Activated naive CD8-positive, alpha-beta T cell treated with anti-CD3 and anti-CD28 coated beads, Interleukin-2, amount 50 U/mL, for 24 hours (primary cell): ENCODE measurements around the gene SLC2A8.
A peak's percentile ranks its signal among the peaks of the same experiment; 100 is the strongest.

Experiments used
- ATAC-seq: fragments of 150-1000 bp; cut with Tn5 transposase; one replicate; pipeline ENCODE4 v1.10.0; 2021
- DNase-seq: peaks from one replicate; pipeline ENCODE4 v3.0.0; 2021
- H3K27ac Mint-ChIP-seq: one replicate; pipeline ENCODE4 v1.8.0; 2021; ENCODE audit warnings: mild to moderate bottlenecking, mixed read lengths
- H3K27me3 Mint-ChIP-seq: one replicate; pipeline ENCODE4 v1.8.0; 2021; ENCODE audit warnings: mixed read lengths
- H3K36me3 Mint-ChIP-seq: one replicate; pipeline ENCODE4 v1.8.0; 2021; ENCODE audit warnings: low read depth, mixed read lengths
- H3K4me1 Mint-ChIP-seq: one replicate; pipeline ENCODE4 v1.8.0; 2021; ENCODE audit warnings: mixed read lengths
- H3K4me3 Mint-ChIP-seq: one replicate; pipeline ENCODE4 v1.8.0; 2021; ENCODE audit warnings: mild to moderate bottlenecking, moderate library complexity, mixed read lengths
- H3K9me3 Mint-ChIP-seq: one replicate; pipeline ENCODE4 v1.8.0; 2021; ENCODE audit warnings: mixed read lengths

Gene SLC2A8

GRCh38 chr9:127389381-127390247 lies 7.4 kb upstream of the SLC2A8 start:
- Mint-ChIP-seq H3K36me3 (peaks cover 3% of the 10 kb centered on the region), H3K9me3 (no peaks in the 10 kb centered on the region), H3K4me3 (no peak overlapping the region), H3K27ac (no peak overlapping the region), H3K27me3 (peaks cover 77% of the 10 kb centered on the region), H3K4me1 (peaks cover 35% of the 10 kb centered on the region)
- ATAC-seq (no peak), DNase-seq (no peak)

GRCh38 chr9:127390248-127390545 lies 6.8 kb upstream of the SLC2A8 start:
- H3K9me3 Mint-ChIP-seq: no peaks in the 10 kb centered on the region
- no peak overlapping the region for H3K27ac Mint-ChIP-seq

GRCh38 chr9:127390563-127390962 lies 6.4 kb upstream of the SLC2A8 start:
- H3K9me3 Mint-ChIP-seq: no peaks in the 10 kb centered on the region
- H3K27ac Mint-ChIP-seq: no peak overlapping the region
- peaks cover 3% of the 10 kb centered on the region for H3K36me3 Mint-ChIP-seq
- H3K4me3 Mint-ChIP-seq: no peak overlapping the region
- ATAC-seq (no peak), DNase-seq (no peak)
- H3K4me1 Mint-ChIP-seq: peaks cover 35% of the 10 kb centered on the region
- H3K27me3 Mint-ChIP-seq: peaks cover 77% of the 10 kb centered on the region

More at GRCh38 chr9:127390248-127390545, 6.8 kb upstream of the SLC2A8 start:
- H3K4me1 Mint-ChIP-seq: peaks cover 35% of the 10 kb centered on the region
- H3K27me3 Mint-ChIP-seq: peaks cover 77% of the 10 kb centered on the region
- no peak overlapping the region for H3K4me3 Mint-ChIP-seq
- DNase-seq (no peak), ATAC-seq (no peak)
- H3K36me3 Mint-ChIP-seq: peaks cover 3% of the 10 kb centered on the region

GRCh38 chr9:127392166-127392565 lies 4.8 kb upstream of the SLC2A8 start:
- Mint-ChIP-seq H3K27ac (no peak overlapping the region), H3K4me3 (no peak overlapping the region), H3K4me1 (peaks cover 37% of the 10 kb centered on the region), H3K27me3 (peaks cover 73% of the 10 kb centered on the region), H3K36me3 (peaks cover 3% of the 10 kb centered on the region), H3K9me3 (no peaks in the 10 kb centered on the region)
- DNase-seq (no peak), ATAC-seq (no peak)

GRCh38 chr9:127392976-127393375 lies 4.0 kb upstream of the SLC2A8 start:
- H3K4me3 Mint-ChIP-seq: no peak overlapping the region
- H3K27me3 Mint-ChIP-seq: peaks cover 74% of the 10 kb centered on the region
- ATAC-seq: no peak

DNA sequence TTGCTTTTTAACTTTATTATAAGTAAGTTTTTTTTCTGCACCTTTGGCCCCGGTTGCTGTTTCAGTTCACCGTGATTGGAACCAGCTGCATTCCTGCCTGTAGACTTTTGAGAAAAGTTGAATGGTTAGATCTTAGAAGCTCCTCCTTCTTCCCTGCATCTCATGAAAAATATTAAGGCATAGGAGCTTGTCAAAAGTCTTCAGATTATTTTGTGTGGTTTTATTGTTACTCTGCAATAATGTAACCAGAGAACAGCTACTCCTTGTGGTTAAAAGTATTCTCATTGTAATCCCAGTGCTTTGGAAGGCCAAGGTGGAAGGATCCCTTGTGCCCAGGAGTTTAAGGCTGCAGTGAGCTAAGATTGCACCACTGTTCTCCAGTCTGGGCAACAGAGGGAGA lies 3.3 kb upstream of the SLC2A8 start:
- peaks cover 81% of the 10 kb centered on the region for H3K27me3 Mint-ChIP-seq
- no peak for ATAC-seq
- H3K27ac Mint-ChIP-seq: no peak overlapping the region
- no peaks in the 10 kb centered on the region for H3K9me3 Mint-ChIP-seq
- peaks cover 32% of the 10 kb centered on the region for H3K4me1 Mint-ChIP-seq
- H3K36me3 Mint-ChIP-seq: no peaks in the 10 kb centered on the region
- H3K4me3 Mint-ChIP-seq: no peak overlapping the region
- no peak for DNase-seq

More at GRCh38 chr9:127392976-127393375, 4.0 kb upstream of the SLC2A8 start:
- DNase-seq: no peak
- Mint-ChIP-seq H3K36me3 (peaks cover 3% of the 10 kb centered on the region), H3K9me3 (no peaks in the 10 kb centered on the region), H3K27ac (no peak overlapping the region), H3K4me1 (peaks cover 35% of the 10 kb centered on the region)

- no peak for ATAC-seq
- no peak for DNase-seq
- Mint-ChIP-seq H3K4me1 (peaks cover 12% of the 10 kb centered on the region), H3K4me3 (peak overlapping the region; percentile 54), H3K27ac (no peak overlapping the region), H3K9me3 (no peaks in the 10 kb centered on the region), H3K36me3 (no peaks in the 10 kb centered on the region), H3K27me3 (peaks cover 75% of the 10 kb centered on the region)
Observed at GRCh38 chr9:127395497-127396252, 1.3 kb upstream of the SLC2A8 start.

GRCh38 chr9:127396253-127396807 lies 639 bp upstream of the SLC2A8 start:
- H3K9me3 Mint-ChIP-seq: no peaks in the 10 kb centered on the region
- H3K4me3 Mint-ChIP-seq: peak overlapping the region; percentile 54
- DNase-seq (no peak), ATAC-seq (no peak)
- no peaks in the 10 kb centered on the region for H3K36me3 Mint-ChIP-seq
- peaks cover 75% of the 10 kb centered on the region for H3K27me3 Mint-ChIP-seq
- no peak overlapping the region for H3K27ac Mint-ChIP-seq
- peaks cover 9% of the 10 kb centered on the region for H3K4me1 Mint-ChIP-seq

DNA sequence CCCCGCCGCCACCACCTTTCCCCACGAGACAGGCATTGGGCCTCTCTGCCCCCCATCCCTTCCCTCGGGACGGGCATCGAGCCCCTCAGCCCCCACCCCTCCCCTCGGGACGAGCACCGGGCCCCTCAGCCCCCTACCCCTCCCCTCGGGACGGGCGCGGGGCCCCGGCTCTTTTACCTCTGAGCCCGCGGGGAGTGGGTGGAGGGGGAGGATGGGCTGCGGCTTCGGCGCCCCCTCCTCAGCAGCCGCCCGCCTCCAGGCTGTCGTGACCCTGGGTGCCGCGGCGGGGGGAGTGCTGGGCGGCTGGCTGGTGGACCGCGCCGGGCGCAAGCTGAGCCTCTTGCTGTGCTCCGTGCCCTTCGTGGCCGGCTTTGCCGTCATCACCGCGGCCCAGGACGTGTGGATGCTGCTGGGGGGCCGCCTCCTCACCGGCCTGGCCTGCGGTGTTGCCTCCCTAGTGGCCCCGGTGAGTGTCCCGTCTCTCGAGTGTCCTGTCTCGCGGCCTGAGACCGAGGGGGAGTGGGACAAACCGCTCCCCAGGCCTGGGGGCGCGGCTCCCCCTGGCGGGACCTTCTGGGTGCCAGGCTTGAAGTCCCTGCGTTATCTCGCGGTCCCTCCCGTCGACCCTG lies 791 bp downstream of the SLC2A8 start:
- ATAC-seq: no peak
- DNase-seq: peak; percentile 46
- no peak overlapping the region for H3K27ac Mint-ChIP-seq
- H3K36me3 Mint-ChIP-seq: no peaks in the 10 kb centered on the region
- peaks cover 68% of the 10 kb centered on the region for H3K27me3 Mint-ChIP-seq
- no peaks in the 10 kb centered on the region for H3K9me3 Mint-ChIP-seq
- peak overlapping the region; percentile 70 for H3K4me3 Mint-ChIP-seq
- H3K4me1 Mint-ChIP-seq: peaks cover 9% of the 10 kb centered on the region

- Mint-ChIP-seq H3K27me3 (peaks cover 63% of the 10 kb centered on the region), H3K27ac (no peak overlapping the region)
- no peak for ATAC-seq
Observed at GRCh38 chr9:127398275-127398647, 1.3 kb downstream of the SLC2A8 start.

DNA sequence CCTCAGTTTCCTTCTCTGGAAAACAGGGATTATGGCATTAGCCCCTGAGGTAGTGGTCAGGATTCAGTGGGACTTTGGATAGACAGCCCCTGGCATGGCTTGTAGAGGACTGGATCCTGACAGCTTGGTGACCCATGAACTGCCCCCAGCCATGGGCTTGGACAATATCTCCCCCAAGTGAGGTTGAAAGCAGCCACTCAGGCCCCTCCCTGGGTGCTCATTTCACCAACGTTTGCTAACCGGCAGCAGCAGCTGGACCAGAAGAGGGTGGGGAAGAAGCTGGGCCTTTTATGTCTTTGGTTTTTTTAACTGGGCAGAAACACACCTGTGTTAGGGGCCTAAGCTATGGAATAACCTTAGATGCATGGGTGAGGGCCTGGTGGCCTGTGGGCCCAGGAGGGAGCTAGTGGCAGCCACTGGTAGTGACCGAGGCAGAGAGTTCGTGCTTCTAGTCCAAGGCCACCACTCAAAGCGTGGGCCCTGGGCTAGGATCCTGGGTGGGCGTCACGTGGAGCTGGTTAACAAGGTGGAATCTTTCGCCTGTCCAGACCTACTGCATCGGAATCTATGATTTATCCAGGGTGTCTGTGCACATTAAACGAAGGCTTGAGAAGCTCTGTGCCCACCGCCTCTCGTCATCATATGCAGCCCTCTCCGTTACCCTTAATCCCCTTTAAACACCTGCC lies 1.9 kb downstream of the SLC2A8 start:
- Mint-ChIP-seq H3K27me3 (peaks cover 58% of the 10 kb centered on the region), H3K27ac (no peak overlapping the region), H3K9me3 (no peaks in the 10 kb centered on the region), H3K4me1 (peaks cover 9% of the 10 kb centered on the region), H3K36me3 (no peaks in the 10 kb centered on the region), H3K4me3 (peak overlapping the region; percentile 70)
- ATAC-seq (no peak), DNase-seq (no peak)

More at GRCh38 chr9:127398275-127398647, 1.3 kb downstream of the SLC2A8 start:
- Mint-ChIP-seq H3K36me3 (no peaks in the 10 kb centered on the region), H3K4me3 (peak overlapping the region; percentile 70), H3K4me1 (peaks cover 9% of the 10 kb centered on the region), H3K9me3 (no peaks in the 10 kb centered on the region)
- no peak for DNase-seq

GRCh38 chr9:127399736-127400269 lies 2.8 kb downstream of the SLC2A8 start:
- peaks cover 9% of the 10 kb centered on the region for H3K4me1 Mint-ChIP-seq
- DNase-seq (no peak), ATAC-seq (no peak)
- H3K9me3 Mint-ChIP-seq: no peaks in the 10 kb centered on the region
- no peaks in the 10 kb centered on the region for H3K36me3 Mint-ChIP-seq
- H3K27me3 Mint-ChIP-seq: peaks cover 48% of the 10 kb centered on the region
- no peak overlapping the region for H3K4me3 Mint-ChIP-seq
- H3K27ac Mint-ChIP-seq: no peak overlapping the region

GRCh38 chr9:127402401-127403090 lies 5.6 kb downstream of the SLC2A8 start:
- ATAC-seq (no peak), DNase-seq (no peak)
- Mint-ChIP-seq H3K4me1 (peaks cover 5% of the 10 kb centered on the region), H3K27ac (no peak overlapping the region), H3K9me3 (no peaks in the 10 kb centered on the region), H3K36me3 (no peaks in the 10 kb centered on the region), H3K27me3 (peaks cover 38% of the 10 kb centered on the region), H3K4me3 (no peak overlapping the region)
